Inflammatory macrophage treated with lipopolysaccharide for 4 hours (primary cell): ENCODE data around the gene SLCO2B1.
"Not testable (repeated sequence)": the region's sequence is repeated elsewhere in the genome, so short reads cannot be mapped to it uniquely, and the experiment has no call there.

Source experiments
- DNase-seq: peaks from one replicate; pipeline ENCODE4 v3.0.0-alpha.2; 2020

Gene SLCO2B1

GRCh38 chr11:75150879-75151278 is at the start of gene SLCO2B1:
SLCO2B1 (plus strand) TSS chr11:75151107; CDS start chr11:75151382, 275 bp downstream.
- DNase-seq, result peak; percentile 49

GRCh38 chr11:75101424-75102128 is 49.3 kb upstream of the SLCO2B1 start:
- no peak for DNase-seq

- peak; percentile 71 for DNase-seq
Observed at GRCh38 chr11:75103380-75104026, 47.4 kb upstream of the SLCO2B1 start.

GRCh38 chr11:75105462-75105925 is 45.4 kb upstream of the SLCO2B1 start:
- no peak for DNase-seq

- not testable (repeated sequence) for DNase-seq
Observed at GRCh38 chr11:75105967-75106681, 44.8 kb upstream of the SLCO2B1 start.

GRCh38 chr11:75107187-75107586 is 43.7 kb upstream of the SLCO2B1 start:
- DNase-seq, result no peak

- no peak for DNase-seq
Observed at GRCh38 chr11:75112200-75112599, 38.7 kb upstream of the SLCO2B1 start.

GRCh38 chr11:75113030-75113429 is 37.9 kb upstream of the SLCO2B1 start:
- DNase-seq, result peak; percentile 17

GRCh38 chr11:75114465-75114864 is 36.4 kb upstream of the SLCO2B1 start:
- no peak for DNase-seq

- DNase-seq, result no peak
Observed at GRCh38 chr11:75118577-75118976, 32.3 kb upstream of the SLCO2B1 start.

GRCh38 chr11:75126564-75126963 is 24.3 kb upstream of the SLCO2B1 start:
- DNase-seq, result no peak

- DNase-seq, result no peak
Observed at GRCh38 chr11:75132080-75132479, 18.8 kb upstream of the SLCO2B1 start.

- no peak for DNase-seq
Observed at GRCh38 chr11:75133976-75134375, 16.9 kb upstream of the SLCO2B1 start.

- no peak for DNase-seq
Observed at GRCh38 chr11:75135021-75135650, 15.8 kb upstream of the SLCO2B1 start.

- peak; percentile 77 for DNase-seq
Observed at GRCh38 chr11:75135651-75136050, 15.3 kb upstream of the SLCO2B1 start.

- peak; percentile 45 for DNase-seq
Observed at GRCh38 chr11:75140269-75141138, 10.4 kb upstream of the SLCO2B1 start.

GRCh38 chr11:75141166-75141565 is 9.7 kb upstream of the SLCO2B1 start:
- no peak for DNase-seq

GRCh38 chr11:75142714-75143419 is 8.0 kb upstream of the SLCO2B1 start:
- peak; percentile 93 for DNase-seq

- no peak for DNase-seq
Observed at GRCh38 chr11:75143420-75143731, 7.5 kb upstream of the SLCO2B1 start.

GRCh38 chr11:75144716-75145014 is 6.2 kb upstream of the SLCO2B1 start:
- no peak for DNase-seq

- DNase-seq, result no peak
Observed at GRCh38 chr11:75145196-75145971, 5.5 kb upstream of the SLCO2B1 start.
